Kidney (tissue), 14 donors: ENCODE results near the gene AFF3. TPM values are rescaled to one million over a fixed set of nuclear protein-coding genes. Genes with fewer than 3 reads are reported as not detected.

Source experiments
- DNase-seq, 5 donors: peaks; one replicate each; pipeline ENCODE4 v3.0.0-alpha.2; 2013 to 2020
- FAIRE-seq: peaks from 2 replicates; lab custom pipeline; 2012; peaks lifted over from hg19 to GRCh38; lab: Jason Lieb, UNC
- H3K27ac ChIP-seq, 2 donors: one replicate each; pipeline ENCODE4 v1.7.0; 2013; ENCODE audit warnings: low read depth in 2 of 2, low read length in 2 of 2, inconsistent platforms in 1 of 2
- H3K27me3 ChIP-seq: one replicate; pipeline ENCODE4 v1.7.1; 2013; ENCODE audit warnings: low read length, inconsistent platforms; ENCODE audit not compliant: control insufficient read depth, insufficient read depth
- H3K36me3 ChIP-seq, 3 donors: one replicate each; pipeline versions ENCODE4 v1.7.0 to v1.7.1; 2013; ENCODE audit warnings: low read length in 3 of 3, control low read depth in 1 of 3, inconsistent platforms in 1 of 3; ENCODE audit not compliant: insufficient read depth in 3 of 3, control insufficient read depth in 2 of 3
- H3K4me1 ChIP-seq, 3 donors: one replicate each; pipeline versions ENCODE4 v1.7.0 to v1.7.1; 2013; ENCODE audit warnings: low read length in 3 of 3, inconsistent platforms in 1 of 3, low read depth in 1 of 3; ENCODE audit not compliant: control insufficient read depth in 2 of 3, insufficient read depth in 2 of 3
- H3K4me3 ChIP-seq, 3 donors: one replicate each; pipeline versions ENCODE4 v1.7.0 to v1.8.1; 2013; ENCODE audit warnings: low read length in 3 of 3, control low read depth in 1 of 3, inconsistent platforms in 1 of 3
- H3K9ac ChIP-seq, 3 donors: one replicate each; pipeline versions ENCODE4 v1.7.0 to v1.7.1; 2013; ENCODE audit warnings: low read length in 3 of 3, control low read depth in 1 of 3, inconsistent platforms in 1 of 3
- H3K9me3 ChIP-seq, 3 donors: one replicate each; pipeline versions ENCODE4 v1.7.0 to v1.7.1; 2013; ENCODE audit warnings: low read length in 3 of 3, control low read depth in 1 of 3, inconsistent platforms in 1 of 3; ENCODE audit not compliant: control insufficient read depth in 2 of 3, insufficient read depth in 1 of 3
- CTCF ChIP-seq: IDR thresholded peaks from 3 replicates; pipeline ENCODE4 v1.5.1; 2012; ENCODE audit warnings: mild to moderate bottlenecking, moderate library complexity, borderline replicate concordance; ENCODE audit not compliant: insufficient read depth; ENCODE audit errors: extremely low read depth
- intact Hi-C: fragments of 100-400 bp; cut with DNase I; formaldehyde crosslinking; loops from one replicate; pipeline ENCODE4 v1.11.1; 2022
- polyA plus RNA-seq: library from polyadenylated mRNA; stranded (reverse); fragments of 350-450 nt; fragmentation: Illumina TruSeq; extraction: RNeasy Lipid Tissue Mini Kit (QIAGEN cat#74804); gene quantifications from one replicate; pipeline ENCODE4 v1.2.3, GENCODE V29; 2014; ENCODE audit warnings: low read depth, low replicate concordance; ENCODE audit not compliant: insufficient read depth
- total RNA-seq: library from RNA; stranded (reverse); fragmentation: NEBNext Ultra II Directional; extraction: Animal tissue kit (Norgen Biotek cat#: 25700); gene quantifications from one replicate; pipeline ENCODE4 v1.2.1, GENCODE V29; 2021
- donor health status: control.
- donor health status: control.
- donor health status: control.
- donor health status: control.
- donor health status: control.
- donor health status: DM: yes; HTN: yes; CAD: no.
- donor health status: Normal renal cell carcinoma (clear cell type).

The AFF3 gene
- total and polyA plus RNA-seq, 2 donors from 2014 or later: 0.65 to 11.0 TPM

DNA sequence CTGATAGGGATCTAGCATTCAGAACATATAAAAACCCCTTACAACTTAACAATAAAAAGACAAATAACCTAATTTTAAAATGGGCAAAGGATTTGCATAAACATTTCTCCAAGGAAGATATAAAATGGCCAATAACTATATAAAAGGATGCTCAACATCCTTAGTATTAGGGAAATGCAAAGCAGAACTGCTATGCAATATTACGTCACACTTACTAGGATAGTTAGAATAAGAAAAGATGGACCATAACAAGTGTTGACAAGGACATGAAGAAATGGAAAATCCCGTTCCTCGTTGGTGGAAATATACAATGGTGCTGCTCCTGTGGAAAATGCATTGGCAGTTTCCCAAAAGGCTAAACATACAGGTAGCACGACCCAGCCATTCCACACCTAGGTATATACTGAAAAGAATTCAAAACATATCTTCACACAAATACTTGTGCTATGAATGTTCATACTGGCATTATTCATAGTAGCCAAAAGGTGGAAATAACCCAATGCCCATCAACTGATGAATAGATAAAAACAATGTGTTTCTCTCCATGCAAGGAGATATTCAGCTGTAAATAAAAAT, 604.4 kb downstream of the AFF3 start:
- peaks cover 0 to 4% (median 0%) of the 10 kb centered on the region in 3 donors for H3K9me3 ChIP-seq
- intact Hi-C loops: no loop called here
- H3K4me1 ChIP-seq: no peaks in the 10 kb centered on the region

DNA sequence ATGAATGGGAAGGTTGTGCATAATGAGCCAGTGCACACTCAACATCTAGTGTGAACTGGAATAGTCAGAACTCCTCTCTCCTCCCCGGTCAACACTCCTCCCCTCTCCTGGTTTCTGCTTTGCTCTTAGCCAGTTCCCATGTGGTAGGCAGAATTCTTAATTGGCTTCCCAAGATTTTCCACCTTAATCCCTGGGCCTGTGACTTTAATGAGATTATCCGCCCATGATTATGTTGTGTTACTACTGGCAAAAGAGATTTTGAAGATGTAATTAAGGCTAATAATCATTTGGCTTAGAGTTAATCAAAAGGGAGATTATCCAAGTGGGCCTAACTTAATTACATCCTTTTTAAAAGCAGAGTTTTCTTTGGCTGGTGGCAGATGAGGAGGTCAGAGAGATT, 618.3 kb downstream of the AFF3 start:
- H3K9ac ChIP-seq: no peak overlapping the region
- H3K27me3 ChIP-seq: no peaks in the 10 kb centered on the region
- intact Hi-C loops: no loop called here
- H3K4me3 ChIP-seq: no peak overlapping the region
- no peak overlapping the region for H3K27ac ChIP-seq
- DNase-seq (no peak), FAIRE-seq (no peak)
- no peak for TF ChIP-seq CTCF
- no peaks in the 10 kb centered on the region for H3K36me3 ChIP-seq
- H3K9me3 ChIP-seq: no peaks in the 10 kb centered on the region
- H3K4me1 ChIP-seq: no peaks in the 10 kb centered on the region

More for the DNA sequence above, 604.4 kb downstream of the AFF3 start:
- FAIRE-seq (no peak), DNase-seq (no peak)
- H3K27ac ChIP-seq: no peak overlapping the region
- H3K4me3 ChIP-seq: no peak overlapping the region
- H3K27me3 ChIP-seq: no peaks in the 10 kb centered on the region
- no peak for TF ChIP-seq CTCF
- H3K9ac ChIP-seq: no peak overlapping the region
- no peaks in the 10 kb centered on the region for H3K36me3 ChIP-seq

DNA sequence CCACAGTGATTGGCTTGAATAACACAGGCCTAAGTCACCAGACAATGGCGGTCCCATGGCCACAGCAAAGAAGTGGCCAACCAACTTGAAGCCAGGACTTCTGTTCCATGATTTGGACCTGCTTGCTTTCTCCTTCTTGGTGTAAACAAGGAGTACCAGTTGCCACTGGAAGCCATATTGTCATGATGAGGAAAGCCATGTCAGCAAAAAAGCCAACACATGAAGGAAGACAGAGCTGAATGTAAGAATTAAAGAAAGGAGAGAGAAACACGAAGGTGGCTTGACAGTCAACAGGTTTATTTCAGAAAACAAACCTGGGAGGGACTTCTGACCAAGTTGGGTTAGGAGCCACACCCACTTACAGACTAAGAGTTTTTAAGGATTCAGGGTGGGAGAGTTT, 620.2 kb downstream of the AFF3 start:
- TF ChIP-seq CTCF: no peak
- no peak overlapping the region for H3K9ac ChIP-seq
- H3K27me3 ChIP-seq: no peaks in the 10 kb centered on the region
- DNase-seq: no peak
- no peak for FAIRE-seq
- intact Hi-C loops: no loop called here
- H3K9me3 ChIP-seq: no peaks in the 10 kb centered on the region
- no peak overlapping the region for H3K4me3 ChIP-seq
- H3K27ac ChIP-seq: no peak overlapping the region
- H3K4me1 ChIP-seq: no peaks in the 10 kb centered on the region
- no peaks in the 10 kb centered on the region for H3K36me3 ChIP-seq

GRCh38 chr2:99520813-99521212, 621.6 kb downstream of the AFF3 start:
- H3K9ac ChIP-seq: no peak overlapping the region
- H3K36me3 ChIP-seq: no peaks in the 10 kb centered on the region
- no peak overlapping the region for H3K4me3 ChIP-seq
- intact Hi-C loops: no loop called here
- H3K9me3 ChIP-seq: no peaks in the 10 kb centered on the region
- no peak for FAIRE-seq
- no peaks in the 10 kb centered on the region for H3K27me3 ChIP-seq
- no peaks in the 10 kb centered on the region for H3K4me1 ChIP-seq
- no peak for DNase-seq
- no peak overlapping the region for H3K27ac ChIP-seq
- TF ChIP-seq CTCF: no peak
